HL-60/S4 treated with retinoic acid at 250 ng/mL for 4 days and 3 days (cell line): Measurements from ENCODE around the gene SH3RF3.

Experiments
- in situ Hi-C: fragments of 300-500 bp; cut with MboI; formaldehyde crosslinking; loops from 2 replicates; pipeline ENCODE4 v1.7.0; 2022; ENCODE audit warnings: low sequenced_read_pairs

Gene SH3RF3

DNA sequence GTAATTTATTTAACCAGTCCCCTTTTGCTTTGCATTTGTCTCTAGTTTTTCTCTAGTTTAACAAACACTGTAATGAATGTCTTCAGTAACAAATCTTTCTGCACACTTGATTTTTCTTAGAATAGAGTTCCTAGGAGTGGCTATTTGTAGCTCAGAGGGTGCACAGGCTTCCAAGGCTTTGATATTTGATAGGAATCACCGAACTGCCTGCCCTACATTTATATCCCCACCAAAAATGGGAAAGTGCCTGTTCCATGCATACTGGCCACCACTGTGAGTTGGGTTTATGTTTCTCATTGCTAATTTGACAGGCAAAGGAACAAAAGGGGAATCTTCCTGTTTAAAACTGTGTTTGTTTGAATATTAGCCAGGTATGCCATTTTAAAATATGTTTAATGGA is 238.7 kb downstream of the SH3RF3 start:
- in situ Hi-C loops, result no loop called here

DNA sequence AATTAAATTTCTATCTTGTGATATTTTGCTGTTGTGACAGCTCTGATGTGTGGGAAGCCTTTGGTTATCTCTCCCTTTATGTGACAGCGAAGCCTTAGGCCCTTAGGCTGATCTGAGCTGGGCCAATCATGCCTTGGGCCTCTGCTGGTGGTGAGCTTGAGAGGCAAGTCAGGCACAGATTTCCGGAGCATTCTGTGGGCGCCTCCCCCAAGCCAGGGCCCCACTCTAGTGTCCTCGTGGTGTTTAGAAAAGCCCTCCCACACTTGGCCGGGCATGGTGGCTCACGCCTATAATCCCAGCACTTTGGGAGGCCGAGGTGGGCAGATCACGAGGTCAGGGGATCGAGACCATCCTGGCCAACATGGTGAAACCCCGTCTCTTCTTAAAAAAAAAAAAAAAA is 239.8 kb downstream of the SH3RF3 start:
- in situ Hi-C loops, result no loop called here

DNA sequence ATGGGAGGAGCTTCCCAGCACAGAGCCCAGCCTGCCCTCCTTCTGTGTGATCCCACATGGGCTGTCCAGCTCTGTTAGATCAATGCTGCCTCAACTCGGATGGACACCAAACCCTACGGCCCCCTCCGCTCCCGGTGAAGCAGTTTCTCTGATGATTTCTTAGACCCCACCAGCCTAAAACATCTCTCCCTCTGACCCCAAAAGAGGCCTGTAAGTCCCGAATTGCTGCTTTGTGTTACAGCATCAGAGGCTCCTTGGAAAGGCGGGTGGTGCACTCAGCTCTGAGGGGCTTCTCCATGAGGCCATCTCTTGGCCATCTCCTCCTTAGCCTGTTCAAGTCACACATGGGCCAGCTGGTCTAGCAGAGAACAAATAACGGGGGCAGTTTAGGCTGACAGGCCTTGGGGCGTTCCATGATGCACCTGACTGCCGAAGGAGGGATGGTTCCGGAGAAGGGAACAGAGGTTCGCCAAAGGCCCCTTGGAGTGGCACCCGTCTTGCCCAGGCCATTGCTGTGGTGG is 240.7 kb downstream of the SH3RF3 start:
- in situ Hi-C loops, result no loop called here

DNA sequence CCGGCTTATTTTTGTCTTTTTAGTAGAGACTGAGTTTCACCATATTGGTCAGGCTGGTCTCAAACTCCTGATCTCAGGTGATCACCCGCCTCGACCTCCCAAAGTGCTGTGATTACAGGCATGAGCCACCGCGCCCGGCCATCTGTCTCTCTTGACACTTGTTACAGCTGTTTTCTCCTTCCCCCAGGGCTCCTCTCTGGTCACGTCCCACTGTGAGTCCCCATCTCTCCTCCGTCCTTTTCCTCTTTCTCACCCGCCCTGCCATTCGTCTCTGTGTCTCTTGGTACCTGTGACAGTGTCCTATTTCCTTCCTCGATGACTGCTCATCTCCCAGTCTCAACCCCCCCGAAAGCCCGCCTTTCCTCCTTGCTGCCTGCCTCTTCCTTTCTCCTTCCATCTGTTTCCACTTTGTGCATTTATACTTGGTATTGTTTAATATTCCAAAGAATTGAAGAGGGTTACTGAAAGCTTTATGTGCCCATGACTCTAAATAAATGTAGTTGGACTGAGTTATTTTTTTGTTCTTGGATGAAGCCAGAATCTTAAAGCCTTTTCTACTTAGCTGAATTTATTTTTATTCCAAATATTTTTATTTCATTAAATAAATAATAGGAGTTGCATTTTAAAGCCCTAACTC is 241.5 kb downstream of the SH3RF3 start:
- in situ Hi-C loops, result no loop called here

DNA sequence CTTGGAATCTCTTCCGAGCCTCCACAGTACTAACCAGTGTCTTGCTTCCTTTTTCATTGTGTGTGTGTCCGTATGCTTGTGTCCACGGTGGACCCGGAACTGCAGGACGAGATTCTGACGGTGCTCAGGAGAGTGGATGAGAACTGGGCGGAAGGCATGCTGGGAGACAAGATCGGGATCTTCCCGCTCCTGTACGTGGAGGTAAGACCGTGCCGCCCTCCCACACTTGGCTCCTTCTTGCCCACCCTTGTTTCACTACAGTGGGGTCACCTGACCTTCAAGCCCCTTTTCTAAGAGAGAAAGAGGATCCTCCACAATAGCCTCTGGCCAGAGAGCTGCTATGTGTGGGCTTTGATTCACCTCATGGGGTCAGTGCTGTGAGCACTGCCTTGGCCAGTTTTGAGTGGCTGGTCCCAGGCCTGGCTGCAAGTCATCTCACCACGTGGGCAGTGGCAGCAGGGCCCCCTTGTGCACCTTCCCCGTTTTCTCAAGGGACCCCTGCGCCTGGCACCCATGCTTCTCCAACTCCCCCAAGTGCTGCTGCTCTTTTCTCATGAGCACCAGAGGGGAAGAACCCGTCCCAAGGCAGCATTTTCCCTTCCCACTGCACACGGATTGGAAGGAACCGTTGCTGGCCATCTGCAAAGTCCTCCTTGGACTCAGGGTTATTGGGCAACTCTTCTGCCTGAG is 242.6 kb downstream of the SH3RF3 start:
- in situ Hi-C loops, result no loop called here

DNA sequence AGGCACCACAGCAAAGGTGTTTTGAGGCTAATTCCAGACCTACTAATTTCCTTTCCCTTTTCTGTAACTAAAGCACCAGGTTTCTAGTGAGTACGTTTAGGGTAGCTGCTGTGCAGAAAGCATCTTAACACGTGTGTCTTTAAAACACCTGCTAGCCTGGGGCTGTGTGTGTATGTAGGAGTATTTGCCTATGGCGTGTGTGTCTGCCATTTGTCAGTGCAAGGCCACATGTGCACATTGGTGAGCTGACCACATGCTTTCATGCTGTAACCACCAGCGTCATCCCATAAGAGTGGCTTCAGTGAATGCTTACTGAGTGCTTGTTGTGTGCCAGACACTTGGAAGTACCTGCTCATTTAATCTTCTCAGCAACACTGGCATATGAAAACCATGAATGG is 243.2 kb downstream of the SH3RF3 start:
- in situ Hi-C loops, result no loop called here

DNA sequence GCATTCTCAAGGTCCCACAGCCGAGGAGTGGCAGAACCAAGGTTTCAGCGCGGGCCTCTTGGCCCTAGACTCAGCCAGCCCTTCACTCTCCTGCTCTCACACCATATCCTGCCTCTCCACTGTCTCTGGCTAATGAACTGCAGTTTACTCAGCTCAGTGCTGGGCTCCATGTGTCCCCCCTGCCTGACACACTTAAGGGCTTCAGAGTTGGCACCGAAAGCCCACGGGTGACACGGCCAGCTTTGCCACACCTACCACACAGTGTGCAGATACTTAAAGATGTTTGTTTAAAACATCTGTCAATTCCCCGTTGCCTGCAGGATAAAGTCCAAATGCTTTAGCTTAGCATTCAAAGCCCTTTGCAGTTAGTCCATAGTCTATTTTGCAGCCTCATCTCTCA is 243.6 kb downstream of the SH3RF3 start:
- in situ Hi-C loops, result no loop called here

DNA sequence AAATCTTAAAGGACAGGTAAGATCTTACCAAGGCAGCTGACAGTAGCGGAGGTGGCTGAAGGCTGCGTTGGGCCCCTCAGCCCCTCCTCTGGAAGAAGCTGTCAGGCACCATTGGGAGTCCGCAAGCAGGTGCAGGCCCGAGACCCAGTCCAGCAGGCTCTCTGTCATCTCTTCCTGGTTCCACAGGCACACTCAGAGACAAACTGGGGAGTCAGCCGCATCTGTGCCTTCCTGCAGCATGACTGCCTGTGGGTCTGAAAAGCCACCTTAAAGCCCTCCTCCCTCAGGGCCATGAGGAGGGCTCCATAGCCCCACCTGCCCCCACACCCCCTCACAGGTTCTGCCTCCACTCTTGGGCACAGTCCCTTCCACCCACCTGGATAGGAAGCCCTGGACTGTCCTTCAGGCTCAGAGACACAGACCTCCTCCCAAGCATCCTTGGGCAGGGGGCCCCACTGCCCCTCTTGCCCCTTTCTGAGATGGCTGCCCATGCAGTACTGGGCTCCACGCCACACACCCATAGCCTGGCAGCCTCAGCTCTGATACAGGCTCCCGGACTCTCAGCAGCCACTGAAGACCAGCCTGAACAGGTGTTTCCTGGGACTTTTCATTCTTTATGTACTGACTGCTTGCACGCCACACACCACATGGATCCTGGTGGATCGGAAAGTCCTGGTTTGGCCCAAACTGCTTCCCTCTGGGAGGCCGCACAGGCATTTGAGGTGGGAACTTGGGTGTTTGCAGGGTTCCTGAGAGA is 245.0 kb downstream of the SH3RF3 start:
- in situ Hi-C loops, result no loop called here

DNA sequence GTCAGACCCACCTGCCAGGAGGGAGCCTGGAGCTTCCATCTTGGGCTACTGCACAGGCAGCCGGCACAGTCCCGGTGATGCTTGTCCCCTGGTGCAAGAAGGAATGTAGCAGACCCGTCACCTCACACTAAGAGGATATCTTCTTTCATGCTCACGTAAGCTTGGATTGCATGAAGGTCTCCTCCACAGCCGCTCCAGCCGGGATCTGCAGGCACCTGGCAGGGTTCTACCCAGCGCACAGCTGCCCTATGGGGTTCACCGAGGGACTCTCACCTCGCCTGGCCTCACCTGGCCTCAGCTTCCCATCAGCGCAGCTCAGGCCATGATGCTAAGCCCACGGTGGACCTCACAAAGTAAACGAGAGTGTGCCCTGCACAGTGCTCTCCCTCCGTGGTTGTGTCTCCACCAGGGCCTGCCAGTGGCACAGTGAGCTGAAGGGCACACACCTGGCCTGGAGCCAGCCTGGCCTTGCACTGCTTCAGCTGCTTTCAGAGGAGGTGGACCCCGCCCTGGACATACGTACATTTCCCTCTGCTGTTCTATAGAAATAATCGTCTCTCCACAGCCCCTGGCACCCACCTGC is 245.6 kb downstream of the SH3RF3 start:
- in situ Hi-C loops, result no loop called here

DNA sequence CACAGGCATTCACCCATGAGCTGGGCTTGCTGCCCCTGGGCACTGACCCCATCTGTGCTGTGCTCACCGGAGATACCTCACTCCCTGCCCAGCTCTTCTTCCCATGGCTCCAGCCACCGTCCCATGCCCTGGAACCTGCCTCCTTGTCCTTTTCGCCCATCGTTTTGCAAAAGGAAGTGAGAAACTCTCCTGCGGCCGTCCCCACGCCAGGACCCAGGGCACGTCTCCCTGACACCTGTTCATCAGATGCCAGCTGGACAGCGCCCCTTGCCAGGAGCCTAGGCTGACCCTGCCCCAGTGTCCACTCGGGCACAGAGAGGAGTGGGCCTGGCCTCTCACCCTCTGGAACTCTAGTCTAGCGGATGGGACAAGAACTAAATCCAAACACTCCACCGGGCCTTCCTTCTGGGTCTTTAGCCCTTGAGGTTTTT is 246.1 kb downstream of the SH3RF3 start:
- in situ Hi-C loops, result no loop called here

DNA sequence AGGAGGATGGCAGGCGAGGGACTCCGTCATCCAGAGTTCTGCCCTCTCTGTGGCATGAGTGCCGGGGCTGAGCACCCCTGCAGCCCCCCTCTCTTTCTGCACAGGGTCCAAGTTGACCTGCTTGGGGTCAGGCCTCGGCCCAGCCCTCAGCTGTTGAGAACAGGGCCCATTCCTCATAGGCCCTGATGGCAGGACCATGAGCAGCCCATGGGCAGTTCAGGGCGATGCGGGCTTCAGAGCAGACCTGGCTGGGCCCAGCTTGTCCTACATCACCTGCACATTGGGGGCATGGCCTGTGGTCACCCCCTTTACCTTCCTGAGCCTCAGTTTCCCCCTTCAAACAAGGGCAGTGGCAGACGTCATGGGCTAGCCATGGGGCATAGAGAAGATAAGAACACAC is 246.7 kb downstream of the SH3RF3 start:
- in situ Hi-C loops, result no loop called here

DNA sequence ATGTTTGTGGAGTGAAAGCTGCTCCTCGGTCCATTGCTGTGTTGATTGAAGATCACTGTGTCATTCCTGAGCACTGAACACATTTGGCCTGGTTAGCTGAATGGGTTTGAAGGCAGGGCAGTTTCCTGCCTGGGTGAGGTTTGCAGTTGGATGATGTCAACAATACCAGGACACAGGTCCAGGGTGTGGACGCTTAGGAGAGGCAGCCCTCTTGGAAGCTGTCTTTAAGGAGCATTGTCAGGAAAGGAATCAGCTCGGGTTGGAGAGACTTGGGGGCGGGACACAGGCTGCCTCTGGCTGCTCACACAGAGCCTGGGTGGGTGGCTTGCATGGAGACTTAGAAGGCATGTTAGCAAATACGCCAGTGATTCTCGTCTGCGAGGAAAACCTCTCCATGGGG is 247.1 kb downstream of the SH3RF3 start:
- in situ Hi-C loops, result no loop called here

DNA sequence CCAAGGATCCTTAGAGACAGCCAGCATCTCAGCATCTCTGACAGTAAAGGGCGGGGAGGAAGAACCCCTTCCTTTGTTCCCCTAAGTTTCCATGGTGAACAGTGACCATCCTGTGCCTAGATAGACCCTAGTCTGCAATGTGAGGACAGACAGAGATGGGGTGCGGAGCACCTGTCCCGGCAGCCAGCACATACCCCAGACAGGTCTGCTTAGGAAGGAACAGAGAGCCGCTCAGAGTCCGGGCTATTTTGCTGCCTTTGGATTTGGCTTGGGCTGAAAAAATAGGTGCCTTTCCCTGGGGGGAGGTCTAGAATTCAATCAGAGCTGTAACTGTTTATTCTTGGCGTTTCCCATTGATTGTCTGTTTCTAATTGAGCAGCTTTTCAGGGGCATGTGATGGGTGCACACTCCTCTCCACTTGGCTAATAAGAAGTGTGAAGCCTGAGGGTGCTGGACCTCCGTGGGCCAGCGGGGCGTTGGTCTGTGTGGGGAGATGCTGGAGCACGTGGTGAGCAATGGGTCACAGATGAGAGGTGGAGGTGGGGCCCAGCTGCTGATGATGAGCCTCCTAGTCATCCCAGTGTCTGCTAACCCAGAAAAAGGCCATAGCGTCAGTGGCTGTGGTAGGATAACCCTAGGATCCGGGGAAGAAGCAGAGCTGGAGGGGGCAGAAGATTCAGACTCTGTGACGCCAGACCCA is 247.9 kb downstream of the SH3RF3 start:
- in situ Hi-C loops, result no loop called here

DNA sequence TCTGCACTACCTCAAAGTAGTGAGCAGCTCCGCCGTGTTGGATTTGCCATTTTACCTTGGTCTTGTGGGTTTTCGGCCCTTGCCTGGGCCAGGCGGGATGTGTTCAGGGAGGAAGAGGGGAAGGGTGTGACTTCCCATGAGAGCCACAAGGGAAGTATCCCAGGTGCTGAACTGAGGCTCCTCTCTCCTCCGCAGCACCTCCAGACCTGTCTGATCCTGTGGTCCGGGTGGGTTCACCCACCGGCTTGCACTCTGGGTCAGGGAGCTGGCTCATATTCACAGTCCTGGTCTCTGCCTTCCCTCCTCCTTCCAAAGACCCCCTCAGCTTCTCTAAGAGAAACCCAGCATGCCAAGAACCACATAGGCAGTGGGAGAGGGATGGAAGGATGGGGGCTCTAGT is 249.0 kb downstream of the SH3RF3 start:
- in situ Hi-C loops, result no loop called here

DNA sequence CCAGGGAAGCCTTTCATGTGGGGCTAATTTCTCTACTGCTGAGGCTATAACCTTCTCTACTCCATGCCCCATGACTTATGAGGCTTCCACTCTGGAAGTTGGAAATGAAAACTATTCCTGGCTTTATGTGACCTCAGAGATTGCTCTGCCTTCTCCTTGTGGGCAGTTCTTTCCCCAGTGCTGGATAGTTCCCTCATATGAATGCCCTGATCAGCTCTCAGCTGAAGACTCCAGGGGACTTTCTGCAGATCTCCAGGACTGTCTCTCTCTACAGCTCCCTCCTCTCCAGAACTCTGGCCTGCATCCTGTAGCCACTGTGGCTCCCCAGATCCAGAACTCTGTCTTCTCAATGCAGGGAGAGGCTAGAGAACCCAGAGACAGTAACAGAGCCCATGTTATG is 249.7 kb downstream of the SH3RF3 start:
- in situ Hi-C loops, result no loop called here

DNA sequence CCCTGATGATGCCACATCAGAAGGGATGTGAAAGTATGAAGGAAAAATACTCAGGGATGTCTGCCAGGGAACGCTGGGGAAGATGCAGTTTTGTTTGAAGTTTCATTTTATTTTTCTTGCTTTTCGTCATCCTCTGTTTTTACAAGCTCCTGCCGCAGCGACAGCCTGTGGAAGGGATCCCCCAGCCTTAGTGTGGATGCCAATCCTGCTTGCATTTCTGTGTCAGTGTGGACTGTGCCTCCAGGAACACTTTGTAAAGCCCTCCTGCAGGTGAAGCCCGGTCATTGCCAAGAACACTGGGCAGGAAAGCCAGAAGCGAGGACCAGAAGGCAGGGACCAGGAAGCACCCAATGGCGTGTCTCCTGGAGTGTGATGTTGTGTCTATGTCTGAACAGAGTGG is 250.5 kb downstream of the SH3RF3 start:
- in situ Hi-C loops, result no loop called here

DNA sequence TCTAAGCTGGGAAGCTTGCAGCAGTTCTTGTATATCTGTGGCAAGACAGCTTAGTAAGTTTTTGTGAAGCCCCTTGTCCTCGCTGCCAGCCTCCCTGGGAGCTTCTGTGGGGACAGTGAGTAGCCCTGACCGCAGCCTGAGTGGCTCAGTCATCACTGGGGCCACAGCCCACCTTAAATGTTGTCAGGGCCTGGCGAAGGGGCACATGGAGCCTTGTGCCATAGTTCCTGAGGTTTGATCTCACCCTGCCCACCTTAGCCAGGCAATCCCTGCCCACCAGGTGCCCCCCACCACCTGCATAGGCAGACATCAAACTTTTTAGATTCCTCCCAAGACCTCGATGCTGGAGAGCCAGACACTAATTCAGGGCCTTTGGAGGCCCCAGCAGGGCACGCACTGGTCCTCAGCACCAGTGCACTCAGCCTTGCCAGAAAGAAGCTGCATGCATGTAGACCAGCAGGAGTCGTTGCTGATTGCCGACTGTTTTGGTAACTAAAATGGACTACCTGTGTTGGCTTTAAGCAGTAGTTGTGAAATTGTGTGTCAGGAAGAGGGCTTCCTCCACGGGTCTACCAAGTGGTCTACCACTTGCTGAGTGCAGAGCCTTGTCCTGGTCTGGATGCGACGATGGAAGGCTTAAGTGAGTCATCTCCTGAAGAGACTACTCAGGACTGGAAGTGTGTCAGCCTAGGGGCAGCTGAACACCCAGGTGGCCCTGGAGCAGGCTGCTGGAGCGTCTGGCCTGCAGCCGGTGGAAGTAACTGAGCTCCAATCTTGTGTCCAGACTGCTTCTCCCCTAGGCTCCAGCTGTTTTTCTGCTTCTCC is 251.7 kb downstream of the SH3RF3 start:
- in situ Hi-C loops, result no loop called here

DNA sequence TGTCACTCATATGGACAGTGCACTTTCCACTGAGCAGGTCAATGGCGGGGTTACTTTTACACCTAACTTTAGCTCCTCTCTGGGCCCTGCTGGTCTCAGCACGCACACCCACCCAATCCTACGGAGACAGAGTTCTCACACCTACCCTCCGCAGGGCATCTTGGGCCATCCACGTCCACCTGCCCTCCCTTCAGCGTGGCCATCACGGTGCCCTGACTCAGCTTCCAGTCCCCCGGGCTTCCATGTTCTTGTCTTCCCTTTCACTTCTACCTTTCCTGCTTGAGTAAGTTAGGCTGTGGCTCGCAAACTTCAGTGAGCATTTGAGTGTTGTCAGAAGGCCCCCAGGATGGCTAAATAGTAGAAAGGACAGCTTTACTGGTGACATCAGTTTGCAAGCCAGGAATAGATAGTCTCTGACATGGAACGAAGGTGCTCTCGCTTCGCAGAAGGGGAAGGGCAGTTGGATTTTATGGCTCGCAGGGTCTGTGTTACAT is 252.4 kb downstream of the SH3RF3 start:
- in situ Hi-C loops, result no loop called here

DNA sequence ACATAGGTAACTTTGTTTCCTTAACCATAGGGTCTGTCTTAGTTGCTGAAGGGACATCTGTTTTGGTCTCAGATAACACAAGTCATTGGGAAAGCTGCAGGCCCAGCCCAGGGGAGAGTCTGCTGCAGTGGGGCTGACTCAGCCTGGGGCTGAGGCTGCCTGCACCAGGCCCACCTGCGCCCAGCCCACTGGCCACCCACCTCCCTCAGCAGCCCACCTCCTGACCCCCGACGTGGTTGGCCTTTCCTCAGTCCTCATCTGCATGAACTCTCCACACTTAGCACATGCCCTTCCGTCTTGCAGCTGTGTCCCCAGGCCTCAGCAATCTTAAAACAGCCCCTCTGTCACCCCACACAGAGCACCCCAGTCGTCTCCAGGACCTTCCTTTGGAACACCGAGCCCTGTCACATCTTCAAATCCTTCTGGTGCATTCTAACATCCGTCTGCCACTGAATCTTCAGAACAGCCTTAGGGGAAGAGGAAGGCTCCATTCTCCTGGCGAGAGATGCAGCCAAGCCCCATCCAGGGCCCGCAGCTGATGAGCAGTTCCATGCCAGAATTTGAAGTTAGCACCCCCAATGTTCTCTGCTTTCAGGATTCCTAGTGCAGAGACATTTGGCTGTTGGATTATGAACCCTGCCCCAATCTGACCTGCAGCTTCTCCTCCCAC is 253.4 kb downstream of the SH3RF3 start:
- in situ Hi-C loops, result no loop called here
